NCI-H69 (cell line): ENCODE data around the gene GHRL.
"Not testable (repeated sequence)": the region's sequence is repeated elsewhere in the genome, so short reads cannot be mapped to it uniquely, and the experiment has no call there.

Source experiments
- DNase-seq: peaks from one replicate; lab custom pipeline; 2025; lab: John Stamatoyannopoulos, UW

Gene GHRL

DNA sequence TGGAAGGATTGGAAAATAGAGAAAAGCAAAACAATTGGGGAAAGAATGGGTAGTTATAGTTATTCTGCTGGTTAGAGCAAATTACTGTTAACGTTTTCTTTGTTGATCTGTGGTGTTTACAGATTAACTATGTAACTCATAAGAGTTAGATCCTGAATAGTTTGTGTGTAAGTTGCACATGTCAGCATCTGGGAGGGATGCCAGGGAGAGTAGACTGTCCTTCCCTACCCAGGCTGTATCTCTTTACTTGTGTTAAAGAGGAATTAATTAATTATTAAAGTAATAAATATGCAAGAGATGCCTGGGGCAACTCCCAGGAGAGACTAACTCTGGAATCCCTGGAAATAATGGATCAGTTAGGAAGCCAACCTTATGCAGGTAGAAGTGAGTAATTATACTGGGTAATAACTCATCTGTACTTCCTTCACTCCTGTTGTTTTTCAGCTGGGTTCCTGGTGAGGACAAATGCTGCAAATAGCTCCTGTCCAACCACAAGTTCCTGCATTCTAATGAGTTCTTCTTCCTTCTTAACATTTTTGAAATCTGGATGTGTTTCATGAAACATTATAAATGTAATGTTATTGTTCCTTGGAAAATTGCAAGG, 18.9 kb downstream of the GHRL start:
- peak; percentile 47 for DNase-seq

DNA sequence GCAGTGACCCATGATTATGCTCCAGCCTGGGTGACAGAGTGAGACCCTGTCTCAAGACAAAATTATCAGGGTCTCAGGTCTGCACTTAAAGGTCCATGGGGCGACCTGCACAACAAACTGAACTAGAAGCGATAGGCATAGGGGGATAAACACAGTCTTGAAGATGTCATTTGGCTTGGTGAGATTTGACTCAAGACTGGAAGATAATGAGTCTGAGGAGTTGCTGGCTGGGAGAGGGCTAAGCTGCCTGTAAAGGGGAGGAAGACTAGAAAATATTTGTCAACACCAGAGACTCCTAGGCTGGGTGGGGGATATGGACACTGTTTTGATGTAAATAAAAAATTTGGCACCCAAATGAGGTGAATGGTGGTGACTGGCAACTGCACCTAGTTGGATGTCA, 19.8 kb downstream of the GHRL start:
- no peak for DNase-seq

DNA sequence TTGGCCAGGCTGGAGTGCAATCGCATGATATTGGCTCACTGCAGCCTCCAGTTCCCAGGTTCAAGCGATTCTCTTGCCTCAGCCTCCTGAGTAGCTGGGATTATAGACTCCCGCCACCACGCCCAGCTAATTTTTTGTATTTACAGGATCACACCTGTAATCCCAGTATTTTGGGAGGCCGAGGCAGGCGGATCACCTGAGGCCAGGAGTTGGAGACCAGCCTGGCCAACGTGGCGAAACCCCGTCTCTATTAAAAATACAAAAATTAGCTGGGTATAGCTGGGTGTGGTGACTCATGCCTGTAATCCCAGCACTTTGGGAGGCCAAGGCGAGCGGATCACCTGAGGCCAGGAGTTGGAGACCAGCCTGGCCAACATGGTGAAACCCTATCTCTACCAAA, 20.3 kb downstream of the GHRL start:
- not testable (repeated sequence) for DNase-seq

DNA sequence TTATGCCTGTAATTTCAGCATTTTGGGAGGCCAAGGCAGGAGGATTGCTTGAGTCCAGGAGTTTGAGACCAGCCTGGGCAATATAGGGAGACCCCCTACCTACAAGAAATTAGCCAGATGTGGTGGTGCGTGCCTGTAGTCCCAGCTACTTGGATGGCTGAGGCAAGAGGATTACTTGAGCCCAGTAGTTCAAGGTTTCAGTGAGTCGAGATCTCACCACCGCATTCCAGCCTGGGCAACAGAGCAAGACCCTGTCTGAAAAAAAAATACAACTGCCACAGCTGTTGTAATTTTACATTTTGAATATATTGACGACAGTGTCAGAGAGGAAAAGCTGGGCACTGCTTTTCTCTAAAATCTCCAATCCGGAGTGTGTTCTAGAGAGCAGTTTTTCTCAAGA, 23.3 kb downstream of the GHRL start:
- no peak for DNase-seq

DNA sequence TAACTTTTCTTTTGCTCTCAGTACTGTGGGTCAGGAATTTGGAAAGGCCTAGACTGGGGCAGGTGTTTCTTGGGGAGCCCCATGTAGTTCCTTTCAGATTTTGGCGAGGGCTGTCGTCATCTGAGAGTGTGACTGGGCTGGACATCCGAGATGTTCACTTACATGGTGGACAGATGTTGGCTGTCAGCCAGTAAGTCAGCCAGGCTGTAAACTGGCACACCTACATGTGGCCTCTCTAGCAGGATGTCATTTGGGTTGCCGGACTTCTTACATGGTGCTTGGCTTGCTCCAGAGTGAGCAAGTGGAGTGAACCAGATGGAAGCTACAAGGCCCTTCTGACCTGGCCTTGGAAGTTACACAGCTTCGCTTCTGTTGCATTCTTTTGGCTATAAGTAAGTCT, 23.8 kb downstream of the GHRL start:
- no peak for DNase-seq

DNA sequence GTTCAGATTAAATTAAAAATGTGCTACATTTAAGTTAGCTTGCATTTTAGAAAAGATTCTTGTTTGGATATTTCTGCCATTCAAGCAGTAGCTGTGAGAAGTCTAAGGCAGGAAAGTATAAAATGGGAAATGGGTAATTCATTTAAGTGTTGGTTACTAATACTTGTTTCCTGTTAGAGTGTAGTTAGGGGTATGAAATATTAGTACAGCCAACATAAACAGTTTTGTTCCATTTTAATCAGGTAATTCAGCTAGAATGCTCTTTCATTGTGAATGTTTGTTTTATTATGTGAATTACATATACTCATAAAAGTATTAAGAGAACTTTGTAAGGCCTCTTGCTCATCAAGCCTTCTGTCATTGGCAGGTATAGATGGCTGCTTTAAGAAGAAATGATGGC, 24.6 kb downstream of the GHRL start:
- DNase-seq = no peak

DNA sequence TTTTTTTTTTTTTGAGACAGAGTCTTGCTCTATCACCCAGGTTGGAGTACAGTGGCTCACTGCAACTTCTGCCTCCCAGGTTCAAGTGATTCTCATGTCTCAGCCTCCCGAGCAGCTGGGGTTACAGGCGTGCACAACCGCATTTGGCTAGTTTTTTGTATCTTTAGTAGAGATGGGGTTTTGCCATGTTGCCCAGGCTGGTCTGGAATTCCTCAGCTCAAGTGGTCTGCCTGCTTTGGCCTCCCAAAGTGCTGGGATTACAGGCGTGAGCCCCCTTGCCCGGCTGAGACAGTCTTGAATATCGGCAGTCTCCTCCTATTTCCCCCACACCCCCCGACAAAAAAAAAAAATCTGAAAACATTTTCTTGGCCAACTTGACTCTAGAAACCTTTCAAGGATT, 25.8 kb downstream of the GHRL start:
- DNase-seq = not testable (repeated sequence)

DNA sequence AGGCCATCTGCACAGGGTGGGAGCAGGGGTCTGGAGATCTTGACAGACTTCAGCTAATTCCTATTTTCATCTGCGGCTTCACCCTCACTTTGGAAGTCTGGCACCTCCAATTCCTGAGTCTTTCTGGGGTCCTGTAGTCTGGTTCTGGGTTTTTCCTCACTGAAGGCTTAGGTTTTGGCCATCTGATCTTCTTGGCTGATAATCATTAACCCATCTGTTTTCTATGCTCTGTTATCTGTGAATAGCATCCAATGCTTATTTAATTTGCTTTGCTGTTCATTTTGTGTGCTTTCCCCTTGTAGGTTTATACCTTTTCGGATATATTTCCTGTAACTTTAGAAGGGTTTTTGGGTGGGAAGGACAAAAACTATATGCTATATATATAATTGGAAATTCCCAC, 26.9 kb downstream of the GHRL start:
- DNase-seq = no peak

DNA sequence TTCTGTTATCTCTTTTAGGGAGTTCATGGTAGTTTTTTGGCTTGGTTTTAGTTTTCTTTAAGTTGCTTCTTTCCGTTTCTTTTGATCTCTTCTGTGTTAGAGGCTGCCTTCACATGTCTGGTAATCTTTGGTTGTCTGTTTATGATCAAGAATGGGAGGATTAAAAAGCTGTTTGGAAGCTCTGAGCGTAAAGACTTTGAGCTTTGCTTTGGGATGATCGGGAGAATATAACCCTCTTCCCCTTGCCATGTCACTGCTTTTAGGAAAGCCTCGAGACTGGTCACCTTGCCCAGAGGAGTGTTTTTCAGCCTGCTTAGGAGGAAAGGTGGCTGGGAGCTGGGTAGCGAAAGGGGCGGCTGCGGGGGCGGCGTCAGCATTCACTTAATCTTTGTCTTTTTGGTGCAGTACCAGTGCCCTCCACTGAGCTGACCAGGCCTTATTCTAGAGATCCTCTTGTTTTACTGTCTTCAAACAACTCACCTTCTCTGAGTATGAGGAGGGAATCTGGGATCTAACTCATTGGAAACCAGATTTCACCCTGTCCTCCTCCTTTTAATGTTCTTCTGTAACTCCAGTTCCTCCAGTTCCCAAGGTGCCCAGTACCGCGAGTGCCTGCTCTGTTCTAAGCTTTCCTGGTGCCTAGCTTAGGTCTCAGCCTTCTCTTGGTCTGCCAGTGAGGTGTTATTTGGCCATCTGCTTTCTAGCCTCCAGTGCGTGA, 28.9 kb downstream of the GHRL start:
- DNase-seq = no peak

DNA sequence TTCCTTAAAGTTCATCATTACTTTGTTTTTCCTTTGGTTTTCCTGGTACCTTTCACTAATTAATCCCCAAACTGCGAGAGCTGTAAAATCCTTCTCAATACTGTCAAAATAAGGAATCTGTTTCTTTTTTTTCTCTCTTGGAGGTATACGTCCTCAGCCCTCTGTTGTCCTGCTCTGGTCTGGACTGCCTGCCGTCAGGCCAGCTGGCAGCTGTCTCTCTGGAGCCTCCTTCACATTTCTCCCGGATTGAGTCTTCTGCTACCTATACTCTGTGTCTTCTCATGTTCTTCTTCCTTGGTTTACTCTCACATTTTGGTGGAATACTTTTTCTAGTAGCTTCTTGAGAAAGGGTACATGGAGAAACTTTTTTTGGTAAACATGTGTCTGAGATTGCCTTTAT, 30.7 kb downstream of the GHRL start:
- DNase-seq = no peak

DNA sequence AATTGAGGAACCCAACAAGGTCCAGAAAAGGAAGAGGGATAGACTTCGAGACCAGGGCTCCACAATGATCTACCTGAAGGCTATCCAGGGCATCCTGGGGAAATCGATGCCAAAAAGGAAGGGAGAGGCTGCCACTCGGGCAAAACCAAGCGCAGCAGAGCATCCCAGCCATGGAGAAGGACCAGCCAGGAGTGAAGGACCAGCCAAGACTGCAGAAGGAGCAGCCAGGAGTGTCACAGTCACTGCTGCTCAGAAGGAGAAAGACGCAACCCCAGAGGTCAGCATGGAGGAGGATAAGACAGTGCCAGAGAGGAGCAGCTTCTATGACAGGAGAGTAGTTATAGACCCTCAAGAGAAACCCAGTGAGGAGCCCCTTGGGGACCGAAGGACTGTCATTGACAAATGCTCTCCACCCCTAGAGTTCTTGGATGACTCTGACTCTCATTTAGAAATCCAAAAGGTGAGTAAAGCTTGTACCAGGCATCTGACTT, 32.5 kb downstream of the GHRL start:
- DNase-seq = no peak

DNA sequence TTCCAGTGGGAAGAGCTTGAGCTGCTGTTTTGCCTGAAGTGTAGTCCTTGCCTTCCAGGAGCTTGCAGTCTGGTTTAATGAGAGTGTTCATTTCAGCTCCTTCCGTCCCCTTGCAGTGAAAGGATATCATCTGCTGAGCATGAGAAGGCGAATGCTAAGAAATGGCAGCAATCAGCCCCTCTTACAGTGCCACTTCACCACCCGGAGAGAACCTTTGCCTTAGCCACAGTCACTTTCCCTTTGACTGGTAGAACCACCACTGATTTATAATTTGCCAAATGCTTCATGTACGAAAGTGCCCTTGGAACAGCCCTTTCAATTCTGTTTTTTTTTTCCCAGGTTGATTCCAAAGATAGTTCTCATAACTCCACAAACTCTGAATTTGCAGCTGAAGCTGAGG, 32.9 kb downstream of the GHRL start:
- DNase-seq = no peak

DNA sequence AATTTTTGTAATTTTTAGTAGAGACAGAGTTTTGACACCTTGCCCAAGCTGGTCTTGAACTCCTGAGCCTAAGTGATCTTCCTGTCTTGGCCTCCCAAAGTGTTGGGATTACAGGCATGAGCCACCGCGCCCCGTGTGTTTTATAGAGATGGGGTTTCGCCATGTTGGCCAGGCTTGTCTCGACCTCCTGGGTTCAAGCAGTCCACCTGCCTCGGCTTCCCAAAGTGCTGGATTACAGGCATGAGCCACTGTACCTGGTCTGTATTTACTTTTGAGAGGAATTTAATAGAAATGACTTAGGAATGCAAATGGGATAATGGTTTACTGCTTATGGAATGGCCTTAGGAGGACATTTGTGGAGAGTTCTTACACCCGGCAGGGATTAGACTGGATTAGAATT, 33.7 kb downstream of the GHRL start:
- DNase-seq = no peak

DNA sequence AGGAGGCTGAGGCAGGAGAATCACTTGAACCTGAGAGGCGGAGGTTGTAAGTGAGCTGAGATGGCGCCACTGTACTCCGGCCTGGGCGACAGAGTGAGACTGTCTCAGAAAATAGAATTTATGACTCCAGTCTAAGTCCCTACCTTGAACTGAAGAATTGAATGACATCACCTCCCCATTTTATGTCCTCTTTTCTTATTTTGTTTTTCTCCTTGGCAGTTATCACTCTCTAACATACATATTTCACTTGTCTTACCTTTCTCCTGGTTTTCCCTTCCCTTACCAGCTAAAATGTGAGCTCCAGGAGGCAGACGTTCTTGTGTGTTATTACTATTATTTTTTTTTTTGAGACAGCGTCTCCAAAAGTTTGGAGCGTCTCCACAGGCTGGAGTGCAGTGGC, 36.9 kb downstream of the GHRL start:
- no peak for DNase-seq

DNA sequence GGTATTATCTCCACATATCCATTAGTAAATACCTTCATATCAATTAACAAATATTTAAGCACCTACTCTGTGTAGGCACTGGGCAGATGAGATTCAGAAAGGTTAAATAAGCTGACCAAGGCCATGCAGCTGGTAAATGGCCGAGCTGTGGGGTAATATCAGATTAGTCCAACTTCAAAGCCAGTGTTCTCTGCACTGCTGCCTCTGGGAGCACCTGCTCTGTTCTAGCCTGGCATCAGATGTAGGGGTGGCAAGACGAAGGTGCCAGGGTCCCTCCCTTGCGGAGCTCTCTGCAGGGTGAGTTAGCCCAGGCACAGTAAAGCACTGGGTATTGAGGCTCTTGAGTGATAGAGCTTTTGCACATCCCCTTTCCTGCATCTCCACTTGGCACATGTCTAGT, 39.0 kb downstream of the GHRL start:
- DNase-seq = no peak

DNA sequence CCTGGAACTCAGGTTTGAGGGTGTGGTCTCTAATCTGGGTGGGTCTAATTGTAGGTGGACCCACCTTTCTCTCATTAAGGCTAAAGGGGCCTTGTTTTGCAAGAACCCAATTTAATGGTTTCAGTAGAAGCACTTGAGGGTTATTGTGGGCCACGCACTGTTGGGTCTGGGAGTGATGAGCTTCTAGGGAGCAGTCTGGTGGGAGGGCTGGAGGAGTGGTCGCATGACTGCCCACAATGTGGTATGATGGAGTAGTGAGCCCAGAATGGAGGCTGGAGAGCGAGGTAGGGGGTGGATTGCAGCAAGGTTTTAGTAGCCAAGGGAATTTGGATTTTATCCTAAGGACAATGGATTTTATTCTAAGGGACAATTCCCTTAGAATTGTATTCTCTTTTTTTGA, 41.7 kb downstream of the GHRL start:
- DNase-seq = no peak

DNA sequence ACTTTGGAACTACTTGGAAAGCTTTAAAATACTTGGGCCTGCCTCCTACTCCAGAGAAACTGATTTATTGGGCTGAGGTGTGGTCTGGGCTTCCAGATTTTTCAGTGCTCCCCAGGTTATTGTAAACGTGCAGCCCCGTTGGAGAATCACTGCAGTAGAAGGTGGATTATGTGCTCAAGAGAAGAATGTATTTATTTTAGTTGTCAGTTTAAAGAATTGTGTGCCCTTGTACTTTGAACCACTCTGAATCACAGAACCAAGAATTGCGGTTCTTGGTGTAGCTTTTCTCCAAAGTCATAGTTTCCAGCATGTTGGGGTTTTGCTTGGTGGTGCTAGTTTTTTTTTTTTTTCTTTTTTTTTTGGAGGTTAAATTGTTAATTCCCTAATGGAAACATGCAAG, 42.9 kb downstream of the GHRL start:
- DNase-seq = no peak

DNA sequence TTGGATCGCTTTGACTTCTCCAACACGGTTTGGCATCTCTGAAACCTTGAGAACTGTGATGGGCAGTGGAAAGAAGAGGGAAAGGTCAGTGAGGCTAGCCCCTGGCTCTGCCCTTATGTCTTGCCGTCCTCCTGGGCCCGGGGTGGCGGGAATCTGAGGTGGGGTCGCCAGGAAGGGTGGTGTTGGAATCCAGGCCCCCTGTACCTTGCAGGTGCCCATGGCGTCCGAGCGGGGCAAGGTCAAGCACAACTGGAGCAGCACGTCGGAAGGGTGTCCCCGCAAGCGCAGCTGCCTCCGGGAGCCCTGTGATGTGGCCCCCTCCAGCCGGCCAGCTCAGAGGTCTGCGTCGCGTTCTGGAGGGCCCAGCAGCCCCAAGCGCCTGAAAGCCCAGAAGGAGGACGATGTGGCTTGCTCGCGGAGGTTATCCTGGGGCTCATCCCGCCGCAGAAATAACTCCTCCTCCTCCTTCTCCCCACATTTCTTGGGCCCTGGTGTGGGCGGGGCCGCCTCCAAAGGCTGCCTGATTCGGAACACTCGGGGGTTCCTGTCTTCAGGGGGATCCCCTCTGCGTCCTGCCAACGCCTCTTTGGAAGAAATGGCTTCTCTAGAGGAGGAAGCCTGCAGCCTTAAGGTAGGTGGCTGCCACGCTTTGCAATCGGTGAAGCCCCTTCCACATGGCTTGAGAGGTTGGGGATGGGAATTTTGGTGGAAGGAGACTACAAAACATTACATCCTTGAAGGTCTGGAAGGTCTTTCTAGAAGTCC, 43.6 kb downstream of the GHRL start:
- peak; percentile 30 for DNase-seq

DNA sequence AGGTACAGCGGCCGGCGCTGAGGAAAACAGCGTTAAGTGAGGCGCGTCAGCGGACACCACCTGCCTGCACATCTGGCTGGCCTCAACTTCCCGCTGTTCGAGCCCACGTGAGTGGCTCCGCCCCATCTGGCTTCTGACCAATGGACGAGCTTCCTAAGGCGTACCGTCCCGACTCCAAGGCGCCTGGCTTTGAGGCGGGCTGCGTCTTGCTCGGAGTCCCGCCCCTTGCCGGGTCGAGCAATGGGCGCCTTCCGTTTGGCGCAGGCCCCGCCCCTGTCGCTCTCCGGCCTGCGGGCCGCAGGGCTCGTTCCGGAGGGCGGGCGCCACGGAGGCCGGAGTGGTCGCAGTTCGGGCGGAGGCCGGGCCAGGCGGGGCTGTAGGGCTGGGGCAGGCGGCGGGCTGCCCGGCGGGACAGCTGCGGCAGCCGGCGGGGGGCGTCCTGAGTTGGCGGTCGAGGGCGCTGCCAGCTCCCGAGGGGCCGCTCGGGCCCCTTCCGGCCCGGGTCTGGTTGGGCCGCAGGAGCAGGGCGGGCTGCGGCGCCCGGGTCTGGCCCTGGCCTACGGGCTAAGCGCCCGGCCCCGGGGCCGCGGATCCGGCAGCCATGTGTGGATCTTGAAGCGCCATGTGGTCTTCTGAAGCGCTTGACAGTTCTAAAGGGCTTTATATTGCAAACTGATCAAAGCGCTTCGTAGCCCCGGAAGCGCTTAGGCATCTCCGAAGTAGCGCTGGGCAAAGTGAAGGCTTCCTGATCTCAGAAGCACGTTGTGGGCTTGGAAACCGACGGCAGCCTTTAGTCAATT, 44.4 kb downstream of the GHRL start, which contains the start of gene TATDN2:
Gene TATDN2 (plus strand): TSS at position 276 of the 800 bp plus-strand sequence. CDS start 742 bp downstream, outside the sequence.
- DNase-seq = peak; percentile 98

DNA sequence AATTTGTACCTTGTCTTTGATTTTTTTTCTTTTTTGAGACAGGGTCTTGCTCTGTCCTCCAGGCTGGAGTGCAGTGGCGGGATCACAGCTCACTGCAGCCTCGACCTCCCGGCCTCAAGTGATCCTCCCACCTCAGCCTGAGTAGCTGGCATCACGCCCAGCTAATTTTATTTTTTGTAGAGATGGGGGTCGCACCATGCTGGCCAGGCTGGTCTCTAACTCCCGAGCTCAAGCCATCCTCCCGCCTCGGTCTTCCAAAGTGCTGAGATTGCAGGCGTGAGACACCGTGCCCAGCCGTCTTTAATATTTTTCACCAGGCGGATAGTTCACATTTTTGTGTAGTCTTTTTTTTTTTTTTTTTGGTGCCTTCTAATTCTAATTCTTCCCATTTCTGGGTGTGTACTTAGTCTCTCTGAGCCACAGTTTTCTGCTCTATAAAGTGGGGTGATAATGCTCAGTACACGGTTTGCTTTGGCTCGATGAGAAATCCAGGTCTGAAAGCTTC, 45.0 kb downstream of the GHRL start:
- DNase-seq = peak; percentile 44

DNA sequence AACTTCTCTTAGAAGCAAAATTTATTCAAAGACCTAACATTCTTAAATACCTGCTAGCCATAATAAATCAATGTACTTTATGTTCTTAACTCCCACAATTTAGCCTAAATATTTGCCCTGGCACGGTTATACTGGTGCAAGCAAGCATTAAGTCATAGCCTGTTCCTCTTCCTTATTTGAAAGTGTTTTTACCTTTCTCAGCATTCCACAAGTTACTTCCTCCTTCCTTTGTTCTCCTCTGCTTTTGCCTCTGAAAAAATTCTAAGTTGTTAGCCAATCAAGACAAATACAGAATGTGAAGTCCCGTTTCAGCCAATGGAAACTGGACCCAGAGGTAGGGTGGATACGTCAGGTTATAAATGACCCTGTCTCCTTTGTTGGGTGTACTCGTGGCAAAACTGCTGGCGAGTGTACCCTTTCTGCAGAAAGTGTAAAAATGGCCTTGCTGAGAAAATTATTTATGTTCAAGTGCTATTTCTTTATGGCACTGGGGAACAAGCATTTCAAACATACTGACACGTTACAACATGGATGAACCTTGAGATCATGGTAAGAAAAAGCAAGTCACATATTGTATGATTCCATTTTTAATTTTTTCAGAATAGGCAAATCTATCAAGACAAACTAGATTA, 47.5 kb downstream of the GHRL start:
- no peak for DNase-seq

DNA sequence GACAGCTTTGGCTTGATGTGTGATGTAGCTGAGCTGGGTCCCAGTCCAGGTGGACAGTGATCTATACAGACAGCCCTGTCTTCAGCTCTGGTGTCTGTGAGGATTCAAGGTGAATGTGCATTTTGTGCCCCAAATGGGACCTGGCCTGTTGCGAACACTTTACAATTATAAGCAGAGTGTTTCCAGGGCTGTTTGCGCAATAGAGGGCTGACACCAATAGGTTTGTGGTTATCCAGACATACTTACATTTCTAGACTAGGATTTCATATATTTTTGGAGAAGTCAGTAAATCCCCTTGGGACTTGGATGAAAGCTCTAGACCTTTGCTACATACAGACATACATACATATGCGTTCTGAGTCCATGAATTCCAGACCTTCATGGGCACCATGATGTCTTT, 48.7 kb downstream of the GHRL start:
- DNase-seq = no peak
